IPS DF 4.7 (cell line): ENCODE data around the gene ABHD11.
A peak's percentile ranks its signal among the peaks of the same experiment; 100 is the strongest.

ENCODE experiments used
- DNase-seq: peaks from one replicate; pipeline ENCODE4 v3.0.0-alpha.2; 2013; ENCODE audit warnings: low spot score; ENCODE audit errors: extremely low read depth

The ABHD11 gene

GRCh38 chr7:73701357-73701995 lies 37.1 kb downstream of the ABHD11 start:
- DNase-seq: peak; percentile 71

DNA sequence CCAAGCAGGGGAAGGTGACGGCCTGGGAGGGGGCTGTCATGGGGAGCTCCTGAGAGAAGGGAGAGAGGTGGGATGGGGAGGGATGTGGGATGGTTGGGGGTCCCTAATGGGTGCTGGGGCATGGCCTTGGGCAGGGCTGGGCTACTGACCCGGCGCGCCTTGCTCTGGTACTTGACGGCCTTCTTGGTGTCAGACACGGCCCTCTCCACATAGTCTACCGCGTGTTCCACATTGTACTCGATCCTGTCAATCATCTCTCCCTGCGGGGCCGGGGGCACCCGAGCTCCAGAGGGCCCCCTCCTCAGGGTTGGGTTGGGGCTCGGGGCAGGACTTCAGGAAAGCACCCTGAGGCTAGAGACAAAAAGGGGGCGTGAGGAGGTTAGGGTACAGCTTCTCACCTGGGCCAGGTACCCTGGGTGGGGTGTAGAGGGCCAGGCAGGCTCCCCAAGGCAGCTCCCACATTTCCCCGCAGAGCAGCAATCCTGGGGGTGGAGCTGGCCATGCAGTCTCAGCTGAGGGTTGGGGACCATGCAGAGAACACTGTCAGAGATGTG lies 37.9 kb downstream of the ABHD11 start:
- DNase-seq: no peak

GRCh38 chr7:73700069-73700423 lies 38.6 kb downstream of the ABHD11 start:
- no peak for DNase-seq

- DNase-seq: no peak
Observed at GRCh38 chr7:73699370-73700068, 39.1 kb downstream of the ABHD11 start.

GRCh38 chr7:73698410-73698809 lies 40.2 kb downstream of the ABHD11 start:
- DNase-seq: no peak

- DNase-seq: no peak
Observed at GRCh38 chr7:73696372-73696771, 42.2 kb downstream of the ABHD11 start.

GRCh38 chr7:73690646-73691045 lies 48.0 kb downstream of the ABHD11 start:
- no peak for DNase-seq

GRCh38 chr7:73688288-73688687 lies 50.3 kb downstream of the ABHD11 start:
- no peak for DNase-seq
